Measurements from ENCODE around the gene PTBP3. TPM values are rescaled to one million over a fixed set of nuclear protein-coding genes. Genes with fewer than 3 reads are reported as not detected.

Gene PTBP3
- total RNA-seq, 1 experiment from 2014 or later = 100 TPM

DNA sequence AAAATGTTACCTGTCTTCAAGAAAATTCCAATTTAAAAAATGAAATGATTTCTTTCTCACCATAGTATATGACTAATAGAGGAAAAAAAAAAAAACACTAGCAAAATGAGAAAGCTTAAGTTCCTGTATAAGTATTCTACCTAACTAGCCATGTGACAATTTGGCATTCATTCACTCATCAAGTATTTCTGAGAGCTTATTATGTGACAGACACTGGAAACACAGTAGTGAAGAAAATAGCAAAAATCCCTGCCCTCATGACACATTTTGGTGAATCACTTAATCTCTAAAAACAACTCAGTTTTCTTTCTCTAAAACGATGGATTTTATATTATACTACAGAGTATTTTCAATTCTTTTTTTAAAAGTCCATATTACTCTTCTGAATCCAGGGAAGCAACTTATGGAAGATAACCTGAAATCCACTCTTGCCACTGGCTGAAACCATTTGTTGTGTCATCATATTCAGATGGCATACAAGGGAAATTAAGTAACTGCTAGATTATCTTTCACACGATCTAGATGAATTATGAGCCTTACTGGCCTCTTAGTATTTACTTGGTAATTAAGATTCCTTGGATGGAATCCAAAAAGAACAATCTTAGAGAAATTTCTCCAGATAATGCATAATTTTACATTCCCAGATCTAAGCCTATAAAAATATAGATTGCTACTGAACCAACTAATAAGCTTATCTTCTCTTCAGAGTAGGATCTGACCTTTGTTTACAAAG is 5.5 kb downstream of the PTBP3 start (continued):
- no peak for TF ChIP-seq ETV6 (CRISPR knock-in tag; IDR thresholded peaks at IDR 0.05)

DNA sequence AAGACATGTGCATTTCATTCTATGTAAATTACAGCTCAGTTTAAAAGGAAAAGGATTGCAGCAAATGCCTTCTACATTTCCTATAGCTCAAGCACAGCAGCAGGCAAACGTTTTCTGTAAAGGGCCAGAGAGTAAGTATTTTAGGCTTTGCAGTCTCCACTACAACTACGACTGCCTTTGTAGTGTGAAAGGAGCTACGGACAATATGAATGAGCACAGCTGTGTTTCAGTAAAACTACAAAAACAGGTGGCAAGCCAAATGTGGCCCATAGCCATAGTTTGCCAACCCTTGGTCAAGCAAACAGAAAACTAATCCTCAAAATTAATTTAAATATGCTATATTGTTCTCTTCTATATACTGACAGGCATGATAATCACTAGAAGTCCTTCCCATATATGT is 7.2 kb downstream of the PTBP3 start:
- TF ChIP-seq GTF2I (CRISPR knock-in tag; conservative IDR thresholded peaks at IDR 0.05) = no peak
- TF ChIP-seq NFYB (CRISPR knock-in tag; conservative IDR thresholded peaks at IDR 0.05; ENCODE audit: low read depth) = no peak
- TF ChIP-seq, protein P1, sequence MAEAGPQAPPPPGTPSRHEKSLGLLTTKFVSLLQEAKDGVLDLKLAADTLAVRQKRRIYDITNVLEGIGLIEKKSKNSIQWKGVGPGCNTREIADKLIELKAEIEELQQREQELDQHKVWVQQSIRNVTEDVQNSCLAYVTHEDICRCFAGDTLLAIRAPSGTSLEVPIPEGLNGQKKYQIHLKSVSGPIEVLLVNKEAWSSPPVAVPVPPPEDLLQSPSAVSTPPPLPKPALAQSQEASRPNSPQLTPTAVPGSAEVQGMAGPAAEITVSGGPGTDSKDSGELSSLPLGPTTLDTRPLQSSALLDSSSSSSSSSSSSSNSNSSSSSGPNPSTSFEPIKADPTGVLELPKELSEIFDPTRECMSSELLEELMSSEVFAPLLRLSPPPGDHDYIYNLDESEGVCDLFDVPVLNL (CRISPR knock-in tag; IDR thresholded peaks at IDR 0.05; ENCODE audit: borderline replicate concordance, low read depth) = no peak
- no peak for TF ChIP-seq ZNF263 (CRISPR knock-in tag; IDR thresholded peaks at IDR 0.05; ENCODE audit: low read depth)
- TF ChIP-seq TEAD4 (CRISPR knock-in tag; IDR thresholded peaks at IDR 0.05) = no peak
- no peak for TF ChIP-seq RORB (CRISPR knock-in tag; IDR thresholded peaks at IDR 0.05)
- no peak for TF ChIP-seq SP1 (CRISPR knock-in tag; conservative IDR thresholded peaks at IDR 0.05)
- no peak for TF ChIP-seq SOX15 (CRISPR knock-in tag; IDR thresholded peaks at IDR 0.05)
- no peak for TF ChIP-seq FOXP1 (CRISPR knock-in tag; IDR thresholded peaks at IDR 0.05; ENCODE audit: borderline replicate concordance)
- no peak for TF ChIP-seq EMX1 (CRISPR knock-in tag; IDR thresholded peaks at IDR 0.05)
- TF ChIP-seq PRRX2 (CRISPR knock-in tag; IDR thresholded peaks at IDR 0.05) = no peak
- no peak for TF ChIP-seq ZNF219 (CRISPR knock-in tag; IDR thresholded peaks at IDR 0.05; ENCODE audit: borderline replicate concordance)
- no peak for TF ChIP-seq OVOL2 (CRISPR knock-in tag; IDR thresholded peaks at IDR 0.05; ENCODE audit: borderline replicate concordance)
- no peak for TF ChIP-seq MYBL2 (CRISPR knock-in tag; IDR thresholded peaks at IDR 0.05)
- no peak for TF ChIP-seq ZNF416 (CRISPR knock-in tag; IDR thresholded peaks at IDR 0.05)
- TF ChIP-seq, protein P2, sequence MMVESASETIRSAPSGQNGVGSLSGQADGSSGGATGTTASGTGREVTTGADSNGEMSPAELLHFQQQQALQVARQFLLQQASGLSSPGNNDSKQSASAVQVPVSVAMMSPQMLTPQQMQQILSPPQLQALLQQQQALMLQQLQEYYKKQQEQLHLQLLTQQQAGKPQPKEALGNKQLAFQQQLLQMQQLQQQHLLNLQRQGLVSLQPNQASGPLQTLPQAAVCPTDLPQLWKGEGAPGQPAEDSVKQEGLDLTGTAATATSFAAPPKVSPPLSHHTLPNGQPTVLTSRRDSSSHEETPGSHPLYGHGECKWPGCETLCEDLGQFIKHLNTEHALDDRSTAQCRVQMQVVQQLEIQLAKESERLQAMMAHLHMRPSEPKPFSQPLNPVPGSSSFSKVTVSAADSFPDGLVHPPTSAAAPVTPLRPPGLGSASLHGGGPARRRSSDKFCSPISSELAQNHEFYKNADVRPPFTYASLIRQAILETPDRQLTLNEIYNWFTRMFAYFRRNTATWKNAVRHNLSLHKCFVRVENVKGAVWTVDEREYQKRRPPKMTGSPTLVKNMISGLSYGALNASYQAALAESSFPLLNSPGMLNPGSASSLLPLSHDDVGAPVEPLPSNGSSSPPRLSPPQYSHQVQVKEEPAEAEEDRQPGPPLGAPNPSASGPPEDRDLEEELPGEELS (CRISPR knock-in tag; IDR thresholded peaks at IDR 0.05) = no peak
- TF ChIP-seq, protein P3, sequence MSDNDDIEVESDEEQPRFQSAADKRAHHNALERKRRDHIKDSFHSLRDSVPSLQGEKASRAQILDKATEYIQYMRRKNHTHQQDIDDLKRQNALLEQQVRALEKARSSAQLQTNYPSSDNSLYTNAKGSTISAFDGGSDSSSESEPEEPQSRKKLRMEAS (CRISPR knock-in tag; IDR thresholded peaks at IDR 0.05) = no peak
- TF ChIP-seq, protein P4, sequence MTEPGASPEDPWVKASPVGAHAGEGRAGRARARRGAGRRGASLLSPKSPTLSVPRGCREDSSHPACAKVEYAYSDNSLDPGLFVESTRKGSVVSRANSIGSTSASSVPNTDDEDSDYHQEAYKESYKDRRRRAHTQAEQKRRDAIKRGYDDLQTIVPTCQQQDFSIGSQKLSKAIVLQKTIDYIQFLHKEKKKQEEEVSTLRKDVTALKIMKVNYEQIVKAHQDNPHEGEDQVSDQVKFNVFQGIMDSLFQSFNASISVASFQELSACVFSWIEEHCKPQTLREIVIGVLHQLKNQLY (CRISPR knock-in tag; IDR thresholded peaks at IDR 0.05) = no peak
- TF ChIP-seq NR3C1 (CRISPR knock-in tag; conservative IDR thresholded peaks at IDR 0.05; ENCODE audit: low read depth) = no peak
- H3K9me3 Mint-ChIP-seq = no peaks in the 10 kb centered on the region
- DNase-seq (ENCODE audit: low spot score) (no peak), ATAC-seq (no peak)
- ChIA-PET POLR2A (interaction anchor here (0.6 kb wide), 1 partner anchor 378 kb away, joined by 5 read pairs; no protein-coding TSS in a partner anchor), CTCF (interaction anchor here (1.3 kb wide), 1 partner anchor 228 kb away, joined by 4 read pairs; no protein-coding TSS in a partner anchor)
- no peaks in the 10 kb centered on the region for H3K27me3 Mint-ChIP-seq (ENCODE audit: low read depth)
- peak overlapping the region; percentile 66 for H3K27ac Mint-ChIP-seq
- H3K4me1 Mint-ChIP-seq = peaks cover 64% of the 10 kb centered on the region
- H3K4me3 Mint-ChIP-seq = no peak overlapping the region
- H3K36me3 Mint-ChIP-seq = 0 out of 2 replicates have a peak, but pooled peaks cover 2% of the 10 kb centered on the region

DNA sequence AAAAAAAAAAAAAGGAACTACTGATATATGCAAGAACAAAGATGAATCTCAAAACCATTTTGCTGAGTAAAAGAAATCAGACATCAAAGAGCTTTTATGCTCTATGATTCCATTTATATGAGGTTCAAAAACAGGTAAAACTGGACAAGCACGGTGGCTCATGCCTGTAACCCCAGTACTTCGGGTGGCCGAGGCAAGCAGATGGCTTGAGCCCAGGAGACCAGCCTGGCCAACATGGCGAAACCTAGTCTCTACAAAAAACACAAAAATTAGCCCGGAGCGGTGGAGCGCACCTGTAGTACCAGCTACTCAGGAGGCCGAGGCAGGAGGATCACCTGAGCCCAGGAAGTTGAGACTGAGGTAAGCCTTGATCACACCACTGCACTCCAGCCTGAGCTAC is 7.8 kb downstream of the PTBP3 start:
- peaks cover 62% of the 10 kb centered on the region for H3K4me1 Mint-ChIP-seq
- TF ChIP-seq, protein P5, sequence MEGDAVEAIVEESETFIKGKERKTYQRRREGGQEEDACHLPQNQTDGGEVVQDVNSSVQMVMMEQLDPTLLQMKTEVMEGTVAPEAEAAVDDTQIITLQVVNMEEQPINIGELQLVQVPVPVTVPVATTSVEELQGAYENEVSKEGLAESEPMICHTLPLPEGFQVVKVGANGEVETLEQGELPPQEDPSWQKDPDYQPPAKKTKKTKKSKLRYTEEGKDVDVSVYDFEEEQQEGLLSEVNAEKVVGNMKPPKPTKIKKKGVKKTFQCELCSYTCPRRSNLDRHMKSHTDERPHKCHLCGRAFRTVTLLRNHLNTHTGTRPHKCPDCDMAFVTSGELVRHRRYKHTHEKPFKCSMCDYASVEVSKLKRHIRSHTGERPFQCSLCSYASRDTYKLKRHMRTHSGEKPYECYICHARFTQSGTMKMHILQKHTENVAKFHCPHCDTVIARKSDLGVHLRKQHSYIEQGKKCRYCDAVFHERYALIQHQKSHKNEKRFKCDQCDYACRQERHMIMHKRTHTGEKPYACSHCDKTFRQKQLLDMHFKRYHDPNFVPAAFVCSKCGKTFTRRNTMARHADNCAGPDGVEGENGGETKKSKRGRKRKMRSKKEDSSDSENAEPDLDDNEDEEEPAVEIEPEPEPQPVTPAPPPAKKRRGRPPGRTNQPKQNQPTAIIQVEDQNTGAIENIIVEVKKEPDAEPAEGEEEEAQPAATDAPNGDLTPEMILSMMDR (IDR thresholded peaks at IDR 0.05) = no peak
- TF ChIP-seq TP53 (CRISPR knock-in tag; IDR thresholded peaks at IDR 0.05) (no peak), ZNF416 (CRISPR knock-in tag; IDR thresholded peaks at IDR 0.05) (no peak), ZNF671 (CRISPR knock-in tag; IDR thresholded peaks at IDR 0.05) (no peak), FOXK1 (CRISPR knock-in tag; IDR thresholded peaks at IDR 0.05) (no peak), FOXJ3 (CRISPR knock-in tag; IDR thresholded peaks at IDR 0.05; ENCODE audit: borderline replicate concordance) (no peak), IRF2 (CRISPR knock-in tag; IDR thresholded peaks at IDR 0.05; ENCODE audit: borderline replicate concordance, low read depth) (no peak)
- TF ChIP-seq, protein P6, sequence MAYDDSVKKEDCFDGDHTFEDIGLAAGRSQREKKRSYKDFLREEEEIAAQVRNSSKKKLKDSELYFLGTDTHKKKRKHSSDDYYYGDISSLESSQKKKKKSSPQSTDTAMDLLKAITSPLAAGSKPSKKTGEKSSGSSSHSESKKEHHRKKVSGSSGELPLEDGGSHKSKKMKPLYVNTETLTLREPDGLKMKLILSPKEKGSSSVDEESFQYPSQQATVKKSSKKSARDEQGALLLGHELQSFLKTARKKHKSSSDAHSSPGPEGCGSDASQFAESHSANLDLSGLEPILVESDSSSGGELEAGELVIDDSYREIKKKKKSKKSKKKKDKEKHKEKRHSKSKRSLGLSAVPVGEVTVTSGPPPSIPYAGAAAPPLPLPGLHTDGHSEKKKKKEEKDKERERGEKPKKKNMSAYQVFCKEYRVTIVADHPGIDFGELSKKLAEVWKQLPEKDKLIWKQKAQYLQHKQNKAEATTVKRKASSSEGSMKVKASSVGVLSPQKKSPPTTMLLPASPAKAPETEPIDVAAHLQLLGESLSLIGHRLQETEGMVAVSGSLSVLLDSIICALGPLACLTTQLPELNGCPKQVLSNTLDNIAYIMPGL (CRISPR knock-in tag; IDR thresholded peaks at IDR 0.05) = no peak
- no peak for DNase-seq (ENCODE audit: low spot score)
- H3K9me3 Mint-ChIP-seq = no peaks in the 10 kb centered on the region
- POLR2A ChIA-PET = no interaction called here
- no peak for ATAC-seq
- peak overlapping the region; percentile 66 for H3K27ac Mint-ChIP-seq
- CTCF ChIA-PET = interaction anchor here (1.0 to 1.3 kb wide), 2 partner anchors 10 to 228 kb away, joined by 4 to 5 read pairs; no protein-coding TSS in a partner anchor
- no peak overlapping the region for H3K4me3 Mint-ChIP-seq
- H3K27me3 Mint-ChIP-seq (ENCODE audit: low read depth) = no peaks in the 10 kb centered on the region
- H3K36me3 Mint-ChIP-seq = 0 out of 2 replicates have a peak, but pooled peaks cover 2% of the 10 kb centered on the region
